HG03196 (cell line): Measurements from ENCODE around the gene ASB13.

Source experiments
- ATAC-seq: cut with Tn5 transposase; IDR thresholded peaks from one replicate; pipeline ENCODE4 v1.9.1; 2021; ENCODE audit not compliant: unreplicated experiment

The ASB13 gene

GRCh38 chr10:5591336-5591824, 75.0 kb downstream of the ASB13 start:
- ATAC-seq, result no peak

DNA sequence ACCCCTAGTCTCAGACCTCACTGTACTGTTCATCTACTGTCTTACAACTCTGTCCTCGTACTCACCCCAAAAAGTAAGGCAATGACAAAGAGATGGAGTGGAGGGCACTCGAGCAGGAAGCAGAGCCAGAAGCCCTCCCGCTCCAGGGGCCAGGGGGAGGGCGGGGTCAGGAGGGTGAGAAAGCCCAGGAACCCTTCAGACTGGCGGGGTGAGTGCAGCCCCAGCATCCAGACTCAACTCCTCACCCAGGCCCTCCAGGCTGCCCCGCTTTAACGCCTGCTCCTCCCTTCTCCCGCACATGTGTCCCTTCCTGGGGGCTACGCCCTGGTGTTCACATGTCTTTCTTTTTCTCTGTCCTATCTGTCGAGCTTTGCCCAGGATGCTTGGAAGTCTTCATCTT, 75.6 kb downstream of the ASB13 start:
- ATAC-seq, result no peak

DNA sequence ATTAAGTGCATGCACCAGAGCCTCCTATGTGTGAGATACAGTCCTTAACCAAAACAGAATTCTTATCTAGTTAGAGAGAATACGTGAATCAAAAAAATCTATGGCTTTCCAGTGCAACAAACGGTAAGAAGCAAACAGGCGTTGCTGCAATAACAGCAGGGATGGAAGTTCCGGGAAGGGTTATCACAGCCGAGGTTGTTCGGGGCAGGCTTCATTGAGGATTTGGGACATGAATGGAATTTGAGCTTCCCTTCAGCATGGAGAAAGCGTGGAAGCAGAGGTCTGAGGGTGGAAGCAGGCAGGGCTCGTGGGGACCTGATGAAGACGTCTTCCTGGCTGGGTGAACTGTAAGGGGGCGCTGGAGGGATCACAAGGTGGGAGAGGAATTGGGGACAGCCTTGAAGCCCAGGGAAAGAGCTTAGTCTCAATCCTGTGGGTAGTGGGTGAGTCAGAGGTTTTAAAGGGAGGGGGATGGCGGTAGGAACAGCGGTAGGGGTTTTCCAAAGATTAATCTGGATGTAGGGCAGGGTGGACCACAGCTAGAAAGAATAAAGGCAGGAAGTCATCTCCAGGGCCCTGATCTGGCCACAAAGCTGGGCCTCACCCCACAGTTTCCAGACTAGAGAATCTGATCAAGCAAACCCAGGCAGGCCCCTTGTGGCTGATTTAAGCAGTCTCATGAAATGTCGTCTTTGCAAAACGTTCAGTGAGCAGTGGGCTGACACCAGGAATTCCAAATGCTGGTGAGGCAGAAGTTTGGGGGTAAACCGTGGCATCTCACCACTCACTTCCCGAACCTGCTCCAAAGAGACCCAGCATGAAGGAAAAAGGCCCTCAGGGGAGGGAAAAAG, 76.5 kb downstream of the ASB13 start:
- no peak for ATAC-seq

DNA sequence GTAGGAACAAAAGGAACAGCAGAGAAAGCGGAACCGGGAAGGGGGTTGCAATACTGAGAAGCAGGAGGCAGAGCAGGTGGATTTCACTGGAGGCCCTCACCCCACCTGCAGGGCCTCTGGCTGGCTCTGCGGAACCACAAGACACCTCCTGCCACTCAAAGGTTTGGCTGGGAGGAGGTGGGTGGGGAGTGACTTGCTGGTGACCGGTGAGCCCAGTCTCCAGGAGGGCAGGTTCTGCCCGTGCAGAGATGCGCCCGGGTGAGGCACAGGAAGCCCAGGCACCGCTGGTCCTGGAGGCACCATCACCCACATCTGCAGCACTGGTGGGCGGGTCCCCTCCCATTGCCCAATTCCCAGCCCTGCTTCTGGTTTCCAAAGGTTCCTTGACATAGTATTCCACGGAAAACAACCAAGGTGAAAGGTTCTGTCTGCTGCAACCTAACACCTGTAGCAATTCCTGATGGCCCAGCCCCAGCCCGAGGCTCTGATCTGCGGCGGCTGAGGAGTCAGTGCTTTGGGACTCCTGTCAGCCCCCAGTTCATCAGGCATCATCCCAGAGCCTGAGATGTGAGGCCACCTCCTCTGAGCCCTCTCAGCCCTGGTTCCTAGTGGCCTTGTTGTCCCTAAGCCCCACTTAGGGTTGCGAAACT, 77.3 kb downstream of the ASB13 start:
- no peak for ATAC-seq
